Neural cell (in vitro differentiated cells): ENCODE results near the gene CCDC33. TPM values are rescaled to one million over a fixed set of nuclear protein-coding genes. Genes with fewer than 3 reads are reported as not detected.

Source experiments
- H2AFZ ChIP-seq: fragments of 200-600, 300-800 bp; sonication (generic), shearing (Covaris generic); 2 replicates; pipeline ENCODE4 v1.6.0; 2014; ENCODE audit warnings: low read depth, mild to moderate bottlenecking, antibody characterized with exemption, low read length, moderate library complexity
- H3F3A ChIP-seq: fragments of 200-600 bp; shearing (Covaris generic); 2 replicates; pipeline ENCODE4 v1.6.1; 2016; ENCODE audit warnings: mild to moderate bottlenecking, moderate library complexity, mixed read lengths, antibody characterized with exemption, low read length; ENCODE audit not compliant: insufficient read depth, poor library complexity, severe bottlenecking
- H3K27ac ChIP-seq: fragments of 200-600, 300-800 bp; sonication (generic), shearing (Covaris generic); 2 replicates; pipeline ENCODE4 v1.5.1; 2014; ENCODE audit warnings: mild to moderate bottlenecking, low read length, moderate library complexity
- H3K27me3 ChIP-seq: fragments of 300-800, 200-600 bp; sonication (generic), shearing (Covaris generic); 2 replicates; pipeline ENCODE4 v1.6.0; 2014; ENCODE audit warnings: mild to moderate bottlenecking, low read depth, low read length, moderate library complexity; ENCODE audit not compliant: insufficient read depth
- H3K36me3 ChIP-seq: fragments of 300-800, 200-600 bp; sonication (generic), shearing (Covaris generic); 2 replicates; pipeline ENCODE4 v1.5.1; 2014; ENCODE audit warnings: mild to moderate bottlenecking, antibody characterized with exemption, low read length, moderate library complexity; ENCODE audit not compliant: insufficient read depth
- H3K4me2 ChIP-seq: fragments of 300-800, 200-600 bp; sonication (generic), shearing (Covaris generic); 2 replicates; pipeline ENCODE4 v1.6.0; 2014; ENCODE audit warnings: mild to moderate bottlenecking, low read length
- H3K4me3 ChIP-seq: fragments of 300-800, 200-600 bp; sonication (generic), shearing (Covaris generic); 2 replicates; pipeline ENCODE4 v1.5.1; 2014; ENCODE audit warnings: mild to moderate bottlenecking, low read length, moderate library complexity
- H3K79me2 ChIP-seq: fragments of 200-600 bp; shearing (Covaris generic); replicated peaks from 2 replicates; pipeline ENCODE4 v1.6.0; 2014; ENCODE audit warnings: mild to moderate bottlenecking, low read length, moderate library complexity; ENCODE audit not compliant: insufficient read depth
- H3K9ac ChIP-seq: fragments of 300-800, 200-600 bp; sonication (generic), shearing (Covaris generic); 2 replicates; pipeline ENCODE4 v1.6.1; 2016; ENCODE audit warnings: mild to moderate bottlenecking, low read length, mixed read lengths
- H3K9me2 ChIP-seq: fragments of 200-600 bp; shearing (Covaris generic); 2 replicates; pipeline ENCODE4 v1.6.1; 2016; ENCODE audit warnings: mild to moderate bottlenecking, low read length, mixed read lengths; ENCODE audit not compliant: insufficient read depth
- H3K9me3 ChIP-seq: fragments of 200-600, 300-800 bp; sonication (generic), shearing (Covaris generic); 2 replicates; pipeline ENCODE4 v1.6.1; 2016; ENCODE audit warnings: mild to moderate bottlenecking, mixed run types, low read length, moderate library complexity, mixed read lengths
- H4K20me1 ChIP-seq: fragments of 200-600 bp; shearing (Covaris generic); 2 replicates; pipeline ENCODE4 v1.6.1; 2016; ENCODE audit warnings: mild to moderate bottlenecking, mixed run types; ENCODE audit not compliant: insufficient read depth
- EP300 ChIP-seq: fragments of 450-650 bp; conservative IDR thresholded peaks from 2 replicates; pipeline ENCODE4 v1.6.1; 2014; ENCODE audit warnings: antibody characterized with exemption, mild to moderate bottlenecking, moderate library complexity; ENCODE audit not compliant: poor library complexity, severe bottlenecking
- EZH2 ChIP-seq: fragments of 200-600, 300-800 bp; shearing (Covaris generic), sonication (generic); IDR thresholded peaks from 2 replicates; pipeline ENCODE4 v1.6.1; 2014; ENCODE audit warnings: antibody characterized with exemption, low read length, borderline replicate concordance, mild to moderate bottlenecking; ENCODE audit not compliant: insufficient read depth, poor library complexity, severe bottlenecking
- MXI1 ChIP-seq: fragments of 450-650 bp; conservative IDR thresholded peaks from 2 replicates; pipeline ENCODE4 v1.6.1; 2014; ENCODE audit warnings: antibody characterized with exemption, mild to moderate bottlenecking; ENCODE audit not compliant: poor library complexity, severe bottlenecking
- POLR2AphosphoS5 ChIP-seq: IDR thresholded peaks from 2 replicates; pipeline ENCODE4 v1.6.1; 2012
- RAD21 ChIP-seq: fragments of 450-650 bp; conservative IDR thresholded peaks from 2 replicates; pipeline ENCODE4 v1.6.1; 2014; ENCODE audit warnings: antibody characterized with exemption, mild to moderate bottlenecking, moderate library complexity
- SMC3 ChIP-seq: fragments of 450-650 bp; conservative IDR thresholded peaks from 2 replicates; pipeline ENCODE4 v1.6.1; 2014; ENCODE audit warnings: antibody characterized with exemption, mild to moderate bottlenecking, moderate library complexity; ENCODE audit not compliant: poor library complexity
- polyA plus RNA-seq: library from polyadenylated mRNA; depleted of rRNA; stranded (reverse); fragments of >200 nt; gene quantifications from 2 replicates; pipeline ENCODE4 v1.2.3, GENCODE V29; 2014
- TF ChIP-seq, protein P1 (sequence below): IDR thresholded peaks from 2 replicates; pipeline ENCODE4 v1.6.1; 2012; ENCODE audit warnings: borderline replicate concordance
- TF ChIP-seq, protein P2 (sequence below): fragments of 450-650 bp; IDR thresholded peaks from 2 replicates; pipeline ENCODE4 v1.5.1; 2014; ENCODE audit warnings: antibody characterized with exemption, mild to moderate bottlenecking, moderate library complexity; ENCODE audit not compliant: poor library complexity, severe bottlenecking

Gene CCDC33
- polyA plus RNA-seq, 1 donor from 2014 or later, result 1.4 TPM

- Histone ChIP-seq H2AFZ (no peak overlapping the region), H3K9me3 (no peaks in the 10 kb centered on the region), H3K9me2 (no peaks in the 10 kb centered on the region), H3K4me3 (no peak overlapping the region), H4K20me1 (no peaks in the 10 kb centered on the region), H3K36me3 (no peaks in the 10 kb centered on the region), H3K27ac (no peak overlapping the region), H3K27me3 (no peaks in the 10 kb centered on the region), H3K4me2 (no peak overlapping the region), H3K9ac (no peak overlapping the region), H3K79me2 (no peaks in the 10 kb centered on the region), H3F3A (no peaks in the 10 kb centered on the region)
- TF ChIP-seq EP300 (no peak), MXI1 (no peak)
These were observed 90.6 kb downstream of the CCDC33 start for GRCh38 chr15:74326746-74327145.

DNA sequence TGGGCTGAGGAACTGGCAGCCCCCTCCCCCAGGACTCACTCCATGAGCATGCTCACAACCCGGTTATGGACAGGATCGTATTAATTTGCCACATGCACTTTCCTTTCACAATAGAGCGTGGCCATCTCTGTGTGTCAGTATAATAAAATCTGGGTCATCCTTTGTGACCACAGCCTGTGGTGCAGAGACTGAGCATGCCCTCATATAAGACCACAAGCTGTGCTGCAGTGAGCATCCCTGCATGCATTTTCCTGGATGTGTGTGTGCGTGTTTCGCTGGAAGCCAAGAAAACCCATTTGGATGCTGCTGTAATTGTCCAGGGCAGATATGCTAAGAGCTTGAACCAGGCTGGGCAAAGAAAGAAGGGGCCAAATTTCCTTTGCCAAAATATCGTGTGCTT lies 91.6 kb downstream of the CCDC33 start:
- H3K9ac ChIP-seq, result peak overlapping the region; percentile 3
- no peak overlapping the region for H3K4me2 ChIP-seq
- no peaks in the 10 kb centered on the region for H3K79me2 ChIP-seq
- TF ChIP-seq POLR2AphosphoS5, result peak; percentile 40
- TF ChIP-seq EZH2, result no peak
- no peak for TF ChIP-seq RAD21
- TF ChIP-seq EP300, result no peak
- no peak for TF ChIP-seq SMC3
- TF ChIP-seq, protein P1, sequence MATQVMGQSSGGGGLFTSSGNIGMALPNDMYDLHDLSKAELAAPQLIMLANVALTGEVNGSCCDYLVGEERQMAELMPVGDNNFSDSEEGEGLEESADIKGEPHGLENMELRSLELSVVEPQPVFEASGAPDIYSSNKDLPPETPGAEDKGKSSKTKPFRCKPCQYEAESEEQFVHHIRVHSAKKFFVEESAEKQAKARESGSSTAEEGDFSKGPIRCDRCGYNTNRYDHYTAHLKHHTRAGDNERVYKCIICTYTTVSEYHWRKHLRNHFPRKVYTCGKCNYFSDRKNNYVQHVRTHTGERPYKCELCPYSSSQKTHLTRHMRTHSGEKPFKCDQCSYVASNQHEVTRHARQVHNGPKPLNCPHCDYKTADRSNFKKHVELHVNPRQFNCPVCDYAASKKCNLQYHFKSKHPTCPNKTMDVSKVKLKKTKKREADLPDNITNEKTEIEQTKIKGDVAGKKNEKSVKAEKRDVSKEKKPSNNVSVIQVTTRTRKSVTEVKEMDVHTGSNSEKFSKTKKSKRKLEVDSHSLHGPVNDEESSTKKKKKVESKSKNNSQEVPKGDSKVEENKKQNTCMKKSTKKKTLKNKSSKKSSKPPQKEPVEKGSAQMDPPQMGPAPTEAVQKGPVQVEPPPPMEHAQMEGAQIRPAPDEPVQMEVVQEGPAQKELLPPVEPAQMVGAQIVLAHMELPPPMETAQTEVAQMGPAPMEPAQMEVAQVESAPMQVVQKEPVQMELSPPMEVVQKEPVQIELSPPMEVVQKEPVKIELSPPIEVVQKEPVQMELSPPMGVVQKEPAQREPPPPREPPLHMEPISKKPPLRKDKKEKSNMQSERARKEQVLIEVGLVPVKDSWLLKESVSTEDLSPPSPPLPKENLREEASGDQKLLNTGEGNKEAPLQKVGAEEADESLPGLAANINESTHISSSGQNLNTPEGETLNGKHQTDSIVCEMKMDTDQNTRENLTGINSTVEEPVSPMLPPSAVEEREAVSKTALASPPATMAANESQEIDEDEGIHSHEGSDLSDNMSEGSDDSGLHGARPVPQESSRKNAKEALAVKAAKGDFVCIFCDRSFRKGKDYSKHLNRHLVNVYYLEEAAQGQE, result no peak
- no peak for TF ChIP-seq MXI1
- TF ChIP-seq, protein P2, sequence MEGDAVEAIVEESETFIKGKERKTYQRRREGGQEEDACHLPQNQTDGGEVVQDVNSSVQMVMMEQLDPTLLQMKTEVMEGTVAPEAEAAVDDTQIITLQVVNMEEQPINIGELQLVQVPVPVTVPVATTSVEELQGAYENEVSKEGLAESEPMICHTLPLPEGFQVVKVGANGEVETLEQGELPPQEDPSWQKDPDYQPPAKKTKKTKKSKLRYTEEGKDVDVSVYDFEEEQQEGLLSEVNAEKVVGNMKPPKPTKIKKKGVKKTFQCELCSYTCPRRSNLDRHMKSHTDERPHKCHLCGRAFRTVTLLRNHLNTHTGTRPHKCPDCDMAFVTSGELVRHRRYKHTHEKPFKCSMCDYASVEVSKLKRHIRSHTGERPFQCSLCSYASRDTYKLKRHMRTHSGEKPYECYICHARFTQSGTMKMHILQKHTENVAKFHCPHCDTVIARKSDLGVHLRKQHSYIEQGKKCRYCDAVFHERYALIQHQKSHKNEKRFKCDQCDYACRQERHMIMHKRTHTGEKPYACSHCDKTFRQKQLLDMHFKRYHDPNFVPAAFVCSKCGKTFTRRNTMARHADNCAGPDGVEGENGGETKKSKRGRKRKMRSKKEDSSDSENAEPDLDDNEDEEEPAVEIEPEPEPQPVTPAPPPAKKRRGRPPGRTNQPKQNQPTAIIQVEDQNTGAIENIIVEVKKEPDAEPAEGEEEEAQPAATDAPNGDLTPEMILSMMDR, result no peak
- H4K20me1 ChIP-seq, result no peaks in the 10 kb centered on the region
- no peaks in the 10 kb centered on the region for H3K36me3 ChIP-seq
- no peaks in the 10 kb centered on the region for H3K27me3 ChIP-seq
- no peaks in the 10 kb centered on the region for H3K9me2 ChIP-seq
- no peaks in the 10 kb centered on the region for H3K9me3 ChIP-seq
- peak overlapping the region; percentile 25 for H3K27ac ChIP-seq
- H3F3A ChIP-seq, result no peaks in the 10 kb centered on the region
- H2AFZ ChIP-seq, result no peak overlapping the region
- no peak overlapping the region for H3K4me3 ChIP-seq
